Astrocyte of the spinal cord (primary cell): Measurements from ENCODE around the gene PNKD.
A peak's percentile ranks its signal among the peaks of the same experiment; 100 is the strongest.

Experiments
- DNase-seq: peaks from one replicate; pipeline ENCODE4 v3.0.0; 2011; ENCODE audit warnings: low read depth, low spot score
- H3K4me3 ChIP-seq: 2 replicates; pipeline ENCODE4 v1.5.1; 2011; ENCODE audit warnings: low read depth, mild to moderate bottlenecking, low read length, moderate library complexity
- in situ Hi-C: cut with HindIII; loops from 2 replicates; pipeline ENCODE4 v1.10.0; 2017; ENCODE audit warnings: low sequenced_read_pairs
- TF ChIP-seq, protein P1 (sequence below): IDR thresholded peaks from 2 replicates; pipeline ENCODE4 v1.5.1; 2012; ENCODE audit warnings: low read depth, mild to moderate bottlenecking, low read length, inconsistent platforms

PNKD gene

DNA sequence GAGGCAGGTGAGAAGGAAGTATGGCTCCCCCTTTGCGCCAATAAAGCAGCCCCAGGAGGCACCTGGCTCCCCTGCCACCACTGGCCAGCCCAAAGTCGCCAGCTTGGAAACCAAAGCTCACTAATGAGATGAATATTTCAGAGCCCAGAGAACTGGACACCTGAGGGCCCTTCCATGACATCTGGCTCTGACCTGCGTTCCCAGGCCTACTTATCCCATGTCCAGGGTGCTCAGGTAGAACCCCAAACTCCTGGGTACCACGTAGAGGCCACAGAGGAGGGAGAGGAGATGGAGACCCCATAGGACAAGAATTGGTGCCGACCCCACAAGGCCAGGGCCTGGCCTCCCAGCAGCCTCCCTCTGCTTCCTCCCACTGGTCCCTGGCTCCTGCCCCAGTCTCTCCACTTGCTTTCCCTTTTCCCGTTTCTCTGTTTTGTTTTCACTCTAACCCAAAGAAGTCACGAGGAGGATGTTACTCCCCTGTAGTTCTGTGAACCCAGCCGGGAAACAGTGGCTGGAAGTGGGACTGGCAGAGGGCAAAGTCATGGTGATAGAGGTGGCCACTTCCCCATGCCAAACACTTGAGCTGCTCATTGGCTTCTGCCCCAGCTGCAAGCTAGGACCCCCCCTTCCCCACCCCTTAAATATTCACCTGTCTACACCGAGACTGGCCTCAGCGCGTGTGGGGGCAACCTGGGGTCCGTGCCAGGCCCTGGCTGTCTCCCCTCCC is 21.2 kb downstream of the PNKD start:
- TF ChIP-seq, protein P1, sequence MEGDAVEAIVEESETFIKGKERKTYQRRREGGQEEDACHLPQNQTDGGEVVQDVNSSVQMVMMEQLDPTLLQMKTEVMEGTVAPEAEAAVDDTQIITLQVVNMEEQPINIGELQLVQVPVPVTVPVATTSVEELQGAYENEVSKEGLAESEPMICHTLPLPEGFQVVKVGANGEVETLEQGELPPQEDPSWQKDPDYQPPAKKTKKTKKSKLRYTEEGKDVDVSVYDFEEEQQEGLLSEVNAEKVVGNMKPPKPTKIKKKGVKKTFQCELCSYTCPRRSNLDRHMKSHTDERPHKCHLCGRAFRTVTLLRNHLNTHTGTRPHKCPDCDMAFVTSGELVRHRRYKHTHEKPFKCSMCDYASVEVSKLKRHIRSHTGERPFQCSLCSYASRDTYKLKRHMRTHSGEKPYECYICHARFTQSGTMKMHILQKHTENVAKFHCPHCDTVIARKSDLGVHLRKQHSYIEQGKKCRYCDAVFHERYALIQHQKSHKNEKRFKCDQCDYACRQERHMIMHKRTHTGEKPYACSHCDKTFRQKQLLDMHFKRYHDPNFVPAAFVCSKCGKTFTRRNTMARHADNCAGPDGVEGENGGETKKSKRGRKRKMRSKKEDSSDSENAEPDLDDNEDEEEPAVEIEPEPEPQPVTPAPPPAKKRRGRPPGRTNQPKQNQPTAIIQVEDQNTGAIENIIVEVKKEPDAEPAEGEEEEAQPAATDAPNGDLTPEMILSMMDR = no peak

DNA sequence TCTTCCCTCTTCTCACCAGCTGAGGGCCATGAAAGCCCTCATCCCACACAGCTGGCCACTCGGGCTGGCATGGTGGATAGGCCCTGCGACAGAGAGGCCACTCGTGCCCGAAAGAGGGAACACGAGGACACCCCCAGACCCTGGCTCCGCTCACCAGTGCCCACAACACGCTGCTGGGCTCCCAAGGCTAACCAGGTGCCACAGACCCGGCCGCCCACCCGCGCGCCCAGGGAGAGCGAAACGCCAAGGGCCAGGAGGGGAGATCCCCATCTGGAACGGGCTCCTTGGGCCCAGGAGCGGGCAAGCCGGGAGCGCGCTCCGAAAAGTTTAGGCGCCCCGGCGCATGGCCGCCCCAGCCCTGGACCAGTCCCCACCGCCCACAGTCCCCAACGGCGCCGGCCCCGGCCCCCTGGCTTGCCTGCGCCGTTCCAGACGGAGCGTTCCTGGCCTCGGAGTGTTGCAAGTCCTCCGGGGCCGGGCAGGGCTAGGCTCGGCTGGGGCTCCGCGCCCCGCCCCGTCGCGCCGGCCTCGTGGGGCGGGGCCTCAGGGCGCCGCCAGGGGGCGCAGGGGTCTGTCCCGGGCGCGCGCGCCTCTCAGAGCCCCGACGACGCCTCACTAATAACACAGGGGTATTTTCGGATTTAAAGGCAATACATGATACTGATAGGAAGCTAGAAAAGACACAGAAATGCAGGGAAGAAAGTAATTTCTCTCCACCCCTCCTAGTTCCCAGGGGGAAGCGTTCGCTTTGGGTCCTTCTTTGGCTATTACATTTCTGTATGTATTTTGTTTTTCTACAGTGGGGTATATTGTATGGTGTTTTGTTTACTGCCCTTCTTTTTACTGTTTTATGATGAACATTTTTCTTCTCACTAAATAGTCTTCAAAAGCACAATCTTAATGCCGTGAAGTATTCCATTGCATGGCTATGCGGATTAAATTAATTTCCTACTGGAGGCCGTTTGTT is 22.0 kb downstream of the PNKD start, which contains the start of gene TMBIM1:
TMBIM1 (minus strand) TSS at position 456 of the 967 bp plus-strand sequence. CDS start 10,362 bp downstream, outside the sequence.
- in situ Hi-C loops = no loop called here
- TF ChIP-seq, protein P1 = peak; percentile 54
- H3K4me3 ChIP-seq = peak within 1 kb of the TSS; percentile 77
- DNase-seq = peak; percentile 59

More for the DNA sequence above, 21.2 kb downstream of the PNKD start:
- DNase-seq = no peak
- peak overlapping the region; percentile 77 for H3K4me3 ChIP-seq
- in situ Hi-C loops = no loop called here

DNA sequence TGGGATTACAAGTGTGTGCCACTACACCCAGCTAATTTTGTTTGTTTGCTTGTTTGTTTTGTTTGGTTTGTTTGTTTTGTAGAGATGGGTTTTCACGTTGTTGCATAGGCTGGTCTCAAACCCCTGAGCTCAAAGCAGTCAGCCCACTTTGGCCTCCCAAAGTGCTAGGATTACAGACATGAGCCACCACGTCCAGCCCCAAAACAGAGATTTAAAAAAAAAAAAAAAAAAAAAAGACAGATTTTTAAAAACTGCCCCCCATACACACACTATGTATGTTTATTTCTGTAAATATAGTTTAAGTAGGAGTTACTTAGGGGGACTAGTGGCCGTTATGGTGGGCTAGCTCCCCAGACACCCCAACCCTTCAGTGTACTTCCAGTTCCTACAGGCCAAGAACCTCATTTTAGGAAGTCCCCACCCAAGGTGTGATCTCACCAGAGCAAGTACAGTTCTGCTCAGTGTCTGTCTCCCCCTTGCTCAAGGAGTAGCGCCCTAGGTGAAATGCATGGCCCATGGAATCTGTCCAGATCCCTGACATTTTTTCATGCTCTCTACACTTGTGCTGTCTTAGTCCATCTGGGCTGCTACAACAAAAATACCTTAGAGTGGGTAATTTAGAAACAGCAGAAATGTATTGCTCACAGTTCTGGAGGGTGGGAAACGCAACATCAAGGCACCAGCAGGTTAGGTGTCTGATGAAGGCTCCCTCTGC is 23.6 kb downstream of the PNKD start:
- DNase-seq = no peak
- TF ChIP-seq, protein P1 = no peak
- H3K4me3 ChIP-seq = no peak overlapping the region
- in situ Hi-C loops = no loop called here

DNA sequence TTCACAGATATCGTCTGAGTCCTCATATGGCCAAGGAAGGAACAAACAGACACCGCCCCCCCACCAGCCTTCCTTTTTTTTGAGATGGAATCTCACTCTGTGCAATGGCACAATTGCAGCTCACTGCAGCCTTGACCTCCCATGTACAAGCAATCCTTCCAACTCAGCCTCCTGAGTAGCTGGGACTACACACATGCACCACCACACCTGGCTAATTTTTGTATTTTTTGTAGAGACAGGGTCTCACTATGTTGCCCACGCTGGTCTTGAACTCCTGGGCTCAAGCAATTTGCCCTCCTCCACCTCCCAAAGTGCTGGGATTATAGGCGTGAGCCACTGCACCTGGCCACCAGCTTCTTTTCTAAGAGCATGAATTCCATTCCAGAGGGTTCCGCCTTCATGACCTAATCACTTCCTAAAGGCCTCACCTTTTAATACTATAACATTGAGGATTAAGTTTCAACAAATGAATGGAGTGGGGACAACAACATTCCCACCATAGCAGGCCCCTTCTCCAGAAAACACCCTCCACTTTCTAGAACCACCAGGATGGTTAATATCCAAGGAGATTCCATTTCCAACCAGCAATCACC is 24.2 kb downstream of the PNKD start:
- no peak for DNase-seq
- in situ Hi-C loops = no loop called here
- H3K4me3 ChIP-seq = no peak overlapping the region
- TF ChIP-seq, protein P1 = no peak

DNA sequence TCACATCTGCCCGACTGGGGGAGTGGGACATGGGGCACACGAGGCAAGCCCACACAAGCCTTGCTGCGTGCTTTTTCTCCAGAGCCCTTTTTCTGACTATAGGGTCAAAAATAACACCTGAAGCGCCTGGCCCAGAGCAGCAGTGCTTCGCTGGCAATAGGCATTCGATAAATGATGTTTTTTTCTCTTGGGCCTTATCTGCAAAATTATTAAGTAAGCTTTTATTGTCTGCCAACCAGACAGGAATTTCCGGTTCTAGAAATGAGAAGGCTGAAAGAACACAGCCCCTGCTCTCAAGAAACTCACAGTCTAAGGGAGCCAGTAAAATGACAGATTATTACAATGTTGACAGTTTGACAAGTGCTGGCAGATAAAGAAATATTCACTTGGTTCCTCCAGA is 24.7 kb downstream of the PNKD start:
- no peak for DNase-seq
- in situ Hi-C loops = no loop called here
- H3K4me3 ChIP-seq = no peak overlapping the region
- TF ChIP-seq, protein P1 = no peak

DNA sequence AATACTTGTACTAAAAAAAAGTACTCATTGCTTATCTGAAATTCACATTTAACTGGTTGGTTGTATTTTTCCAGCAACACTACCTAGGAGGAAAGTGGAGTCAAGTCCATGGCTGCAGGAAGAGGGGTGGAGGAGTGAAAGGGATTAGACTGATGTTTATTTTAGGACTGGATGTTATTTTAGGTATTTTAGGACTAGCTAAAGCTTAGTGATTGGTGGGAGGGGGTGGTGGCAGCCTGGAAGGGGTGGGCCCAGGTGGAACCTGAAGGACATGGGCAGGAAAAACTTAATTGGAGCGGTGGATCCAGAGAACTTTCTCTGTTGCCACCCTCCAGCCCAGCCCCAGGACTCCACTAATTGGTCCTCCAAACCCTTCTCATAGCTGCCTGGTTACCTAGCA is 25.9 kb downstream of the PNKD start:
- no peak for DNase-seq
- TF ChIP-seq, protein P1 = no peak
- in situ Hi-C loops = no loop called here

More for the DNA sequence above, 25.9 kb downstream of the PNKD start:
- no peak overlapping the region for H3K4me3 ChIP-seq
